Vagina (tissue), 2 donors: ENCODE results near the gene SLAMF9. TPM values are rescaled to one million over a fixed set of nuclear protein-coding genes. Genes with fewer than 3 reads are reported as not detected.
A peak's percentile ranks its signal among the peaks of the same experiment; 100 is the strongest.

ENCODE experiments used
- DNase-seq, 2 donors: peaks; one replicate each; pipeline ENCODE4 v3.0.0-alpha.2; 2017; ENCODE audit errors: extremely low spot score in 2 of 2
- H3K27ac ChIP-seq: fragments of 200-600 bp; sonication (generic); one replicate; pipeline ENCODE4 v1.5.1; 2019
- H3K27me3 ChIP-seq: fragments of 200-600 bp; sonication (generic); one replicate; pipeline ENCODE4 v1.5.1; 2019
- H3K36me3 ChIP-seq, 2 donors: fragments of 200-600 bp; sonication (generic); one replicate each; pipeline ENCODE4 v1.5.1; 2017 to 2019
- H3K4me1 ChIP-seq: fragments of 200-600 bp; sonication (generic); one replicate; pipeline ENCODE4 v1.5.1; 2019
- H3K4me3 ChIP-seq, 2 donors: fragments of 200-600 bp; sonication (generic); 1 replicate in 1 of 2; 2 replicates in 1 of 2; pipeline ENCODE4 v1.5.1; 2016 to 2019
- H3K9me3 ChIP-seq: fragments of 200-600 bp; sonication (generic); one replicate; pipeline ENCODE4 v1.5.1; 2019
- CTCF ChIP-seq, 3 experiments: fragments of 450-650 bp in 2 of 3; fragments of 200-600 bp in 1 of 3; sonication (generic) in 1 of 3; IDR thresholded peaks; one replicate each; pipeline ENCODE4 v1.5.1; 2017 to 2019; ENCODE audit warnings: antibody characterized with exemption in 3 of 3, mild to moderate bottlenecking in 2 of 3, moderate library complexity in 2 of 3
- POLR2A ChIP-seq, 2 donors: fragments of 450-650 bp; IDR thresholded peaks; one replicate each; pipeline ENCODE4 v1.6.1; 2017; ENCODE audit warnings: antibody characterized with exemption in 2 of 2, mild to moderate bottlenecking in 2 of 2, moderate library complexity in 2 of 2
- POLR2AphosphoS5 ChIP-seq, 2 donors: sonication (generic); formaldehyde crosslinking; IDR thresholded peaks; one replicate each; pipeline ENCODE4 v1.9.0; 2017; ENCODE audit warnings: antibody characterized with exemption in 2 of 2, mild to moderate bottlenecking in 2 of 2, low read depth in 1 of 2; ENCODE audit not compliant: insufficient read depth in 1 of 2
- intact Hi-C: fragments of 100-400 bp; cut with DNase I; formaldehyde crosslinking; loops from one replicate; pipeline ENCODE4 v1.15.1; 2023
- total RNA-seq: library from RNA; depleted of rRNA; stranded (reverse); fragments of >200 nt; gene quantifications from one replicate; pipeline ENCODE4 v1.2.3, GENCODE V29; 2016

The SLAMF9 gene
- total RNA-seq, 1 donor from 2014 or later, result not detected

DNA sequence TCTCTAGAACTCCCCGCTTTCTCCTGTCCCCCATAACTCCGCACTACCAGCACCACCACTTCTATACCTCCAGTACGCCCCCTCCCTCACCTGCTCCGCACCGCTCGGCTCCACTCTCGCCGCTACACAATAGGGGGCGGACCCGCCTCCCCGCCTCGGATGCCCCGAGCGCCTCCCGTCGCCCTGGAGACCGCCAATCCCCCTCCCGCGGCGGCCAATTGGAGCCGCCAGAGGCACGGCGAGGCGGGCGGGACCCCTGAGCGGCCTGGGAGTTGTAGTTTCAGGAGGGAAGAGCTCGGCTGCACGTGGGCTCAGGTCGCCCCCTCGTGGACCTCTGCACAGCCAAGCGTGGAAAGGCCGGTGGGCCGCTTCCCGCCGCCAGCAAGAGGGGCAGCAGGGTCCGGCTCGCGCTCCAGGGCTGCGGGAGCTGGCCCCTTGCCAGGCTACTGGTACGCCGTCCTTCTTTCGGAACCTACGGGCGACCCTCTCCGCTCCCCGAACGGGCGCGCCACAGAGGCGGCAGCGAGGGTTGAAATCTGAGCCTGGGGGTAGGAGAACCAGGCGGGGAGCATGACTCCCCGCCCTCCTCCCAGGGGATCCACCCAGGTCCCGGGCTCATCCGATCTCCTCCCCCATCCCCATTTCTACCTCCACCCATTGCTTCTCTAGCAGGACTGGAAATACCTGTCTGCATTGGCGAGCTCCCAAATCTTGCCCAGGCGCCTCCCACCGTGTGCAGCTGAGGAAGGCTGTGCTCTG, 8.4 kb downstream of the SLAMF9 start, which contains the start of gene IGSF9:
IGSF9 (minus strand) TSS at position 131 of the 759 bp plus-strand sequence. CDS start 2,159 bp downstream, outside the sequence.
- no peaks in the 10 kb centered on the region for H3K27me3 ChIP-seq
- H3K4me1 ChIP-seq, result peaks cover 36% of the 10 kb centered on the region
- TF ChIP-seq POLR2AphosphoS5 (IDR thresholded peaks at IDR 0.05; ENCODE audit: insufficient read depth in 1 of 2, low read depth in 1 of 2) (peak; percentile 12 to 69), POLR2A (IDR thresholded peaks at IDR 0.05) (no peak), CTCF (IDR thresholded peaks at IDR 0.05) (peak; percentile 16 to 73 (median 68))
- H3K9me3 ChIP-seq, result no peaks in the 10 kb centered on the region
- peak within 1 kb of the TSS; percentile 38 to 56 for H3K4me3 ChIP-seq
- H3K27ac ChIP-seq, result peak within 1 kb of the TSS; percentile 43
- no peak for DNase-seq
- intact Hi-C loops, result loop anchor here (10.0 kb wide), 1 partner anchor 151 kb away; no protein-coding TSS in a partner anchor
- H3K36me3 ChIP-seq, result no peaks in the 10 kb centered on the region

DNA sequence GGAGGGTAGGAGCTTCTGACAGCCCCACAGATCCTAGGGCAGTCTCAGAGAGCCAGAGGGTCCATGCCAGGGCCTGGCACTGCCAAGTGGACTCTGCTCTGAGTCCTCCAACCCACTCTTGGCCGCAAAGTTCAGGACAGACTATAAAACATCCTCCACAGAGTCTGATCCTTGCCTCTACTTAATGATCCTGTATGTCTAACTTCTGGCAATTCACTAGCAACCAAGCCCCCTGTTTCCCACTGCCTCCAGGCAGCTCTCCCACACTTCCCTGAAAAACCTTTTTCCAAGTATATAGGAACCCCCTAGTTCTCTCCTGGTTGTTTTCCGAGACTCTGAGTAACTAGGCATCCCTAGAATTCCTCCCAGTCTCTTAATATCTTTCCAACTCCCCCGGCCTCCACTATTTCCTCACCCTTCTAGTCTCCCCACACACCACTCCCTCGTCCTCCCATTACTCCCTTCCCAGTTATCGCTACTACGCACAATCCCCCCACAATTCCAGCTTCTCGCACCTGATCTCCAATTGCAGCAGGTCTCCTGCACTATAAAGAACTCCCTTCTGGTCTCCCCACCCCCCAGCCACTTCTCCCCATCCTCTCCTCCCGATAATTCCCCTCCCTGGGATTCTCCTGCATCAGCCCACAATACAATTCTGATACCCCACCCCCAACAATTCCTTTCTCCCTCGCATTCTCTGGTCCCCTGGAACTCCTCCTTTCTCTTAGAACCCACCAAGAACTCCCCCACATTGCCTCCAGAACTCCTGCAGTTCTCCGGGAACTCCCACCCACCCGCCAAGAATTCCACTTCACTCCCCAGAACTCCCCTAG, 9.2 kb downstream of the SLAMF9 start:
- Histone ChIP-seq H3K27me3 (no peaks in the 10 kb centered on the region), H3K27ac (peak overlapping the region; percentile 27), H3K9me3 (no peaks in the 10 kb centered on the region), H3K4me3 (peak overlapping the region; percentile 38 to 56), H3K4me1 (peaks cover 36% of the 10 kb centered on the region), H3K36me3 (no peaks in the 10 kb centered on the region)
- intact Hi-C loops, result loop anchor here (10.0 kb wide), 1 partner anchor 150 kb away; no protein-coding TSS in a partner anchor
- no peak for TF ChIP-seq POLR2A (IDR thresholded peaks at IDR 0.05)
- TF ChIP-seq CTCF (IDR thresholded peaks at IDR 0.05), result no peak
- TF ChIP-seq POLR2AphosphoS5 (IDR thresholded peaks at IDR 0.05; ENCODE audit: insufficient read depth in 1 of 2, low read depth in 1 of 2), result no peak
- DNase-seq, result no peak

DNA sequence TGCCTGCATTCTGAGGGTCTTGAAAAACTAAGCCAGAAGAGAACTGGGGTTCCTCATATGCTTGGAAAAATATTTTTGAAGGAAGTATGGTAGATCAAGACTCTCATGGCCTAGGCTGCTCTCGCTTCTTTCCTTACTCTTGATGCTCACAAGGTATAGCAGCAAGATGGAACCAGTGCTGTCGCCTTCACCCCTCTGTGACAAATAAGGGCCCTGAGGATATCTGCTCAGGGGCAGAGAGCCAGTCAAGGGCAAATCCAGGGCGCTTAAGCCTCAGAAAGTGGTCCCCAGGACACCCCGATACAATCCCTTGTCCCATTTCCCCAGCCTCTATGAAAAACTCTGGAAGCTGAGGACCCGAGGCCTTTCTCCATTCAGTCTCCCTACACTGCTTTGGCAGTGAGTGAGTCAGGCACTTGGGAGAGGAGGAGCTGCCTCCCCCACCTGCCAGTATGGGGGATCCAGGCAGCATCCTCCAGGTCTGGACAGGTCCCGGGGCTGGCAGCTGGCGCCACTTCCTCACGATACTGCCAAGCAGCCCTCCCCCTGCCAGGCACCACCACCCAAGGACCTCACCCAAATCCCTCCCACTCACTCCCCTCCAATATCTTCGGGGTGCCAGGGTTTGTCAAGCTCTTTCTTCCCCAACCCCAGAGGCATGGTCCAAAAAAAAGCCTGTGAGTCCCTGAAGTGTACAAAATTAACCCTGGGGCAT, 10.0 kb downstream of the SLAMF9 start:
- no peak overlapping the region for H3K4me3 ChIP-seq
- DNase-seq, result no peak
- H3K27ac ChIP-seq, result peak overlapping the region; percentile 27
- intact Hi-C loops, result loop anchor here (10.0 kb wide), 1 partner anchor 149 kb away; no protein-coding TSS in a partner anchor
- TF ChIP-seq CTCF (IDR thresholded peaks at IDR 0.05), result no peak
- no peak for TF ChIP-seq POLR2AphosphoS5 (IDR thresholded peaks at IDR 0.05; ENCODE audit: insufficient read depth in 1 of 2, low read depth in 1 of 2)
- no peaks in the 10 kb centered on the region for H3K27me3 ChIP-seq
- no peaks in the 10 kb centered on the region for H3K36me3 ChIP-seq
- peaks cover 36% of the 10 kb centered on the region for H3K4me1 ChIP-seq
- no peaks in the 10 kb centered on the region for H3K9me3 ChIP-seq

DNA sequence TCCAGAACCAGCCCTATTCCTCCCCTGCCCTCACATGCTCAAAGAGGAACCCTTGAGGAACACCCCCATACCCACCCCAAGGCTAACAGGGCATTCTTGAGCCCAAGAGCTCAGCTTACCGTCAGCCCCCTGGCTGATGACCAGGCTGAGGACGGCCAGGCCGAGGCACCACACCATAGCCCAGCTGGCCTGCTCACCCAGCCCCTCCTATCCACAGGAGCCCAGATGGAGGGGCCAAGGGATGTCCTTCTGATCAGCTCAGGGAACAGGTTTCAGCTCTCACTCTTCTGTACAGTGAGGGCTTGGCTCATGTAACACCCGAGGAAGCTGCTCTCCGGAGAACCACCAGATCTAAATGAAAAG, 10.8 kb downstream of the SLAMF9 start:
- H3K27me3 ChIP-seq, result no peaks in the 10 kb centered on the region
- intact Hi-C loops, result loop anchor here (10.0 kb wide), 1 partner anchor 148 kb away; no protein-coding TSS in a partner anchor
- H3K4me1 ChIP-seq, result peaks cover 38% of the 10 kb centered on the region
- H3K36me3 ChIP-seq, result no peaks in the 10 kb centered on the region
- TF ChIP-seq POLR2A (IDR thresholded peaks at IDR 0.05) (no peak), CTCF (IDR thresholded peaks at IDR 0.05) (no peak), POLR2AphosphoS5 (IDR thresholded peaks at IDR 0.05; ENCODE audit: insufficient read depth in 1 of 2, low read depth in 1 of 2) (no peak)
- DNase-seq, result no peak
- no peak overlapping the region for H3K4me3 ChIP-seq
- H3K9me3 ChIP-seq, result no peaks in the 10 kb centered on the region
- peak overlapping the region; percentile 27 for H3K27ac ChIP-seq
